ENCODE data around the gene SAPCD2.

The SAPCD2 gene

GRCh38 chr9:137058521-137059234 is 11.7 kb downstream of the SAPCD2 start:
- Histone ChIP-seq H3K9me3 (ENCODE audit: severe bottlenecking) (no peaks in the 10 kb centered on the region), H3K36me3 (ENCODE audit: low read depth) (no peaks in the 10 kb centered on the region), H3K4me3 (ENCODE audit: severe bottlenecking) (no peak overlapping the region), H3K27ac (ENCODE audit: poor library complexity, severe bottlenecking) (no peak overlapping the region), H3K4me1 (ENCODE audit: insufficient read depth, poor library complexity, severe bottlenecking) (peaks cover 16% of the 10 kb centered on the region), H3K27me3 (ENCODE audit: insufficient read depth, poor library complexity, severe bottlenecking) (no peaks in the 10 kb centered on the region)
- no peak for DNase-seq (ENCODE audit: low spot score)
- TF ChIP-seq, protein P1, sequence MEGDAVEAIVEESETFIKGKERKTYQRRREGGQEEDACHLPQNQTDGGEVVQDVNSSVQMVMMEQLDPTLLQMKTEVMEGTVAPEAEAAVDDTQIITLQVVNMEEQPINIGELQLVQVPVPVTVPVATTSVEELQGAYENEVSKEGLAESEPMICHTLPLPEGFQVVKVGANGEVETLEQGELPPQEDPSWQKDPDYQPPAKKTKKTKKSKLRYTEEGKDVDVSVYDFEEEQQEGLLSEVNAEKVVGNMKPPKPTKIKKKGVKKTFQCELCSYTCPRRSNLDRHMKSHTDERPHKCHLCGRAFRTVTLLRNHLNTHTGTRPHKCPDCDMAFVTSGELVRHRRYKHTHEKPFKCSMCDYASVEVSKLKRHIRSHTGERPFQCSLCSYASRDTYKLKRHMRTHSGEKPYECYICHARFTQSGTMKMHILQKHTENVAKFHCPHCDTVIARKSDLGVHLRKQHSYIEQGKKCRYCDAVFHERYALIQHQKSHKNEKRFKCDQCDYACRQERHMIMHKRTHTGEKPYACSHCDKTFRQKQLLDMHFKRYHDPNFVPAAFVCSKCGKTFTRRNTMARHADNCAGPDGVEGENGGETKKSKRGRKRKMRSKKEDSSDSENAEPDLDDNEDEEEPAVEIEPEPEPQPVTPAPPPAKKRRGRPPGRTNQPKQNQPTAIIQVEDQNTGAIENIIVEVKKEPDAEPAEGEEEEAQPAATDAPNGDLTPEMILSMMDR (IDR thresholded peaks at IDR 0.05; ENCODE audit: poor library complexity, severe bottlenecking) = no peak
- ATAC-seq (ENCODE audit: low read depth) = no peak

GRCh38 chr9:137057545-137057944 is 12.8 kb downstream of the SAPCD2 start:
- Histone ChIP-seq H3K27me3 (ENCODE audit: insufficient read depth, poor library complexity, severe bottlenecking) (no peaks in the 10 kb centered on the region), H3K27ac (ENCODE audit: poor library complexity, severe bottlenecking) (no peak overlapping the region), H3K36me3 (ENCODE audit: low read depth) (no peaks in the 10 kb centered on the region), H3K9me3 (ENCODE audit: severe bottlenecking) (no peaks in the 10 kb centered on the region), H3K4me1 (ENCODE audit: insufficient read depth, poor library complexity, severe bottlenecking) (peaks cover 15% of the 10 kb centered on the region), H3K4me3 (ENCODE audit: severe bottlenecking) (no peak overlapping the region)
- TF ChIP-seq, protein P1 (IDR thresholded peaks at IDR 0.05; ENCODE audit: poor library complexity, severe bottlenecking) = no peak
- ATAC-seq (ENCODE audit: low read depth) (no peak), DNase-seq (ENCODE audit: low spot score) (no peak)

- Histone ChIP-seq H3K4me3 (ENCODE audit: severe bottlenecking) (no peak overlapping the region), H3K27ac (ENCODE audit: poor library complexity, severe bottlenecking) (no peak overlapping the region), H3K27me3 (ENCODE audit: insufficient read depth, poor library complexity, severe bottlenecking) (no peaks in the 10 kb centered on the region), H3K4me1 (ENCODE audit: insufficient read depth, poor library complexity, severe bottlenecking) (peaks cover 9% of the 10 kb centered on the region), H3K9me3 (ENCODE audit: severe bottlenecking) (no peaks in the 10 kb centered on the region), H3K36me3 (ENCODE audit: low read depth) (no peaks in the 10 kb centered on the region)
- no peak for DNase-seq (ENCODE audit: low spot score)
- no peak for ATAC-seq (ENCODE audit: low read depth)
- TF ChIP-seq, protein P1 (IDR thresholded peaks at IDR 0.05; ENCODE audit: poor library complexity, severe bottlenecking) = no peak
These were observed 13.5 kb downstream of the SAPCD2 start for GRCh38 chr9:137056739-137057415.

- H3K4me3 ChIP-seq (ENCODE audit: severe bottlenecking) = no peak overlapping the region
- H3K9me3 ChIP-seq (ENCODE audit: severe bottlenecking) = no peaks in the 10 kb centered on the region
- H3K27ac ChIP-seq (ENCODE audit: poor library complexity, severe bottlenecking) = no peak overlapping the region
- ATAC-seq (ENCODE audit: low read depth) (peak; percentile 18; the same call in 2 of the 3 replicates), DNase-seq (ENCODE audit: low spot score) (no peak)
- H3K4me1 ChIP-seq (ENCODE audit: insufficient read depth, poor library complexity, severe bottlenecking) = peaks cover 7% of the 10 kb centered on the region
- H3K27me3 ChIP-seq (ENCODE audit: insufficient read depth, poor library complexity, severe bottlenecking) = no peaks in the 10 kb centered on the region
- H3K36me3 ChIP-seq (ENCODE audit: low read depth) = no peaks in the 10 kb centered on the region
- TF ChIP-seq, protein P1 (IDR thresholded peaks at IDR 0.05; ENCODE audit: poor library complexity, severe bottlenecking) = no peak
These were observed 14.7 kb downstream of the SAPCD2 start for GRCh38 chr9:137055385-137056364.
